GM12872 (cell line): ENCODE data around the gene CYTH1.

Source experiments
- TF ChIP-seq, protein P1 (sequence below): IDR thresholded peaks from 3 replicates; pipeline ENCODE4 v1.5.1; 2011; ENCODE audit warnings: low read depth, mild to moderate bottlenecking, low read length, moderate library complexity; ENCODE audit not compliant: insufficient read depth

CYTH1 gene

DNA sequence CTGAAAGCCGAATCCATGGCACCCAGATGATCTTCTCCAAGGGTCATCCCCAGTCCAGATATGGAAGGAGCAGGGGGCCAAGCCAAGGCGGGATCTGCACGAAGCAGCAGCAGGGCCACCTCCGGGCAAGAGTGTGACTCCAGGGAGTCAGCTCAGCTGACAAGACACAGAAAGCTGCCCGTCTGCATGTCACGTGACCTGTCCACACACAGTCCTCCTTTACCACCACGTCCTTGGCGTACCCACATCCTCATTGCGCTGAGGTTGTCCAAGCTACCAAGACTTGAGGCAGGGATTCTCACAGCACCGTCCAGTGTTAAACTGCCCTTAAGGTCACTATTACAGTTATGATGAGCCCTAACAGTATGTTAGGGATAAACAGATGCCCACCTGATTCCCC is 11.3 kb upstream of the CYTH1 start:
- TF ChIP-seq, protein P1, sequence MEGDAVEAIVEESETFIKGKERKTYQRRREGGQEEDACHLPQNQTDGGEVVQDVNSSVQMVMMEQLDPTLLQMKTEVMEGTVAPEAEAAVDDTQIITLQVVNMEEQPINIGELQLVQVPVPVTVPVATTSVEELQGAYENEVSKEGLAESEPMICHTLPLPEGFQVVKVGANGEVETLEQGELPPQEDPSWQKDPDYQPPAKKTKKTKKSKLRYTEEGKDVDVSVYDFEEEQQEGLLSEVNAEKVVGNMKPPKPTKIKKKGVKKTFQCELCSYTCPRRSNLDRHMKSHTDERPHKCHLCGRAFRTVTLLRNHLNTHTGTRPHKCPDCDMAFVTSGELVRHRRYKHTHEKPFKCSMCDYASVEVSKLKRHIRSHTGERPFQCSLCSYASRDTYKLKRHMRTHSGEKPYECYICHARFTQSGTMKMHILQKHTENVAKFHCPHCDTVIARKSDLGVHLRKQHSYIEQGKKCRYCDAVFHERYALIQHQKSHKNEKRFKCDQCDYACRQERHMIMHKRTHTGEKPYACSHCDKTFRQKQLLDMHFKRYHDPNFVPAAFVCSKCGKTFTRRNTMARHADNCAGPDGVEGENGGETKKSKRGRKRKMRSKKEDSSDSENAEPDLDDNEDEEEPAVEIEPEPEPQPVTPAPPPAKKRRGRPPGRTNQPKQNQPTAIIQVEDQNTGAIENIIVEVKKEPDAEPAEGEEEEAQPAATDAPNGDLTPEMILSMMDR: no peak

DNA sequence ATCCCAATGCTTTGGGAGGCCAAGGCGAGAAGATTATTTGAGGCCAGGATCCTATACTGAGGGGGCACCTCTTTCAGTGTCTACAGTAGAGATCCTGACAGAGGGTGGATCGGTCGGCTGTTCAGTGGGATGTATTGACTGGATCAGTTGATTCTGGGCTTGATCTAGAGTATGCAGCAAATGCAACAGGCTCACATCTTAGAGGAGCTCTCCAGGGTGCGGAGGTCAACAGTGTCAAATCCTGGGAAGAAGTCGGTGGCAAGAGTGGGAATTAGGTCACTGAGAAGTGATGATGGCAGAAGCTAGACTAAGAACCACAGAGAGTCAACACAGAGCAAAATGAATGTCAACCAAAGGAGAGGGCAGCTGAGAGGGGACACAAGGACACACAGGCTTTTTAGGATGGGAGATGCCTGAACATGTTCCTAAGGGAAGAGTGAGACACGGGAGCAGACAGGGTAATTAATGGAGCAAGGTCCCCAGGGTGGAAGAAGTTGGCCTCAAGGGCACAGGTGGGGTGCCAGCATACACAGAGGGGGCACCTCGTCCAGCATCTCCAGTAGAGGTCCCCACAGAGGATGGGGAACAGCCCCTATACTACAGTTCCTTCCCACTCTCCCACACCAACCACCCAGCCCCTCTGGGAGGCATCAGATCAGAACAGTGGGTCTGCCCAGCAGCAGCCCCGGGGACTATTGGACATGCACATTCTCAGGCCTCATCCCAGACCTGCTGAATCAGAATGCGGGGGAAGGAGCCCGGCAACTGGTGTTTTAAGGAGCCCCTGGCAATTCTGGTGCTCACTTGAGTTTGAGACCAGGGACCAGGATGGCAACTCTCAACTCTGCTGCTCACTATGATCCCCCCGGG is 10.0 kb upstream of the CYTH1 start:
- TF ChIP-seq, protein P1: no peak

DNA sequence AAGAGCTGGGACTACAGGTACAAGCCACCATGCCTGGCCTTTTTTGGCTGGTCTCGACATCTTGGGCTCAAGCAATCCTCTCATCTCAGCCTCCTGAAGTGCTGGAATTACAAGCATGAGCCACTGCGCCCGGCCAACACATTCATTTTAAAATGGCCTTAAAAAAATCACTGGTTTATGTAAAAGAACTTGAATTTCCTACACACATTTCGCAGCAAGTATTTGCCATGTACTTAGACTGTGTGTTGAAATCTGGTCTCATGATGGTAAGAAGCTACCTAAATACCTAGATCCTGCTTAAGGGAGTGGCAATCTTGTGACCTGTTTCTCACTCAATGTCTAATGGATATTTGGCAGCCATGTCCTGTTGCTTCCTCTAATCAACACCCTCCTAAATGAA is 8.5 kb upstream of the CYTH1 start:
- TF ChIP-seq, protein P1: no peak

DNA sequence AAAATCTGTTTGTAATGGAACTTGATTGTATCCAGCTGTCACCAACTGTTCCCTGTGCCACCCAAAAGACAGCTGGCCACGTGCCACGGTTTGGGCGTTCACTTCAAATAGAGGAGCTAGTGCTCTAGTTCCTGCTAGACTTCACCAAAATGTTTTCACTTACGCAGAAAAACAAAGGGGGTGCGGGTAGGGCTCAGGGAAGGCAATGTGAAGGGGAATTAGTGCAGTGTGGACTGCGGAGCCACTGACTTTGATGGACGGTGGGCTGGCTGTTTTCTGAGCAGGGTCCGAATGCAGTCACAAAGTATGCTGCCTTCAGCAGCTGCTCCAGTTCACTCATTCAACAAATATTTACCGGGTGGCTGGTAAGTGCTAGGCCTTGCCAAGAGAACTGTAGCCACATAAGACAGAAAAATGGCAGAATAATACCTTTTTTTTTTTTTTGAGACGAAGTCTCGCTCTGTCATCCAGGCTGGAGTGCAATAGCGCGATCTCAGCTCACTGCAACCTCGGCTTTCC is 7.6 kb upstream of the CYTH1 start:
- TF ChIP-seq, protein P1: no peak

DNA sequence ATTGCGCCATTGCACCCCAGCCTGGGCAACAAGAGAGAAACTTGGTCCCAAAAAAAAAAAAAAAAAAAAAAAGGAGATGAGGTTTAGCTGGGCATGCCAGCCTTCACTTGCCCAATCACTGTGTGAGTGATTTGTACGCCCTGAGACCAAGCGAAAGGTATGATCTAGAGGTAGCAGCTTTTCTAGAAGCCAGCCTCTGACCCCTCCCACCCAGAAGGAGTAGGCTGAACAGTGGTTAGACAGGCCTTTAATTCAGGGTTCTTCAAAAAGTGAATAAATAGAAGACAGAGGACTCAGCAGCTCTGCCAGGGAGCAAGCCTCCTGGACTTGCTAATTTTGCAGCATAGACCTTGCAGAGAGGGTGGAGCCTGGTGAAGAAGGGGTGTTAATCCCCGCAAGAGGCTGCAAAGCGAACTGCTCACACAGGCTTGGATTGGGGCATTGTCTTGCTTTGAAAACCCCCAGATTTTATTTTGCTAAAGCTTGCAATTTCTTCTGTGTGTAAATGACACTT is 7.1 kb upstream of the CYTH1 start:
- TF ChIP-seq, protein P1: no peak

DNA sequence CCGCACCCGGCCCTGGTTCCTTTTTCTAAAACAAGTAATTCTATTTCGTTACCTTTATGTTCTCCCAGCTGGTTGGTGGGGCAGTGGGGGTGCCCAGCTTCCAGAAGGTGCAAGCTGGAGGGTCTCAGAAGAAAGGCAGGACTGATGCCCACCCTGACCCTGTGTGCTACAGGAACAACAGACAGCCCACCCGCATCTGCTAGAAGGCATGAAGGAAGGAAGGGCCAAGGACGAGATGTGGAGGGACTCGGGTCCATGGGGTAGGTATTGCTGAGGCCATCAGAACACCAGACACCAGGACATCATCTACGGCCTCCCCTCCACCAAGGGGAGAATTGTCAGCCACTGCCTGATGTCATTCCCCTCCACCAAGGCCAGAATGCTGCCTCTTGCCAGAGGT is 6.4 kb upstream of the CYTH1 start:
- TF ChIP-seq, protein P1: no peak

DNA sequence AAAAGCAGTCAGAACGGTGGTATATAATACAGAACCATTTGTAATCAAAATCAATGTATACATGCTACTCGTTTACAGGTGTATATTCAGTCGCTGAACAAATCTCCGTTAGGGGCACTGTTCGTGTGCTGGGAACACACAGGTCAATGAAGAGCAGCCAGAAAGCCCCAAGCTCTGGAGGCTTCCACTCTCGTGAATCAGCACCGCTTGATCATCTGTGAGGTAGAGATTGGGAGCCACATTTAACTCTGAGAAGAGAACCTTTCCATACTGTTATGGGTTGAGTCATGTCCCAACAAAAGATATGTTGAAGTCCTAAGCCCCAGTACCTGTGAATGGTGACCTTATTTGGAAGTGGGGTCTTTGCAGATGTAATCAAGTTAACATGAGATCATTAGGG is 5.4 kb upstream of the CYTH1 start:
- TF ChIP-seq, protein P1: no peak
